HG02943 (cell line): Measurements from ENCODE around the gene FRMPD1.
"Not testable (repeated sequence)": the region's sequence is repeated elsewhere in the genome, so short reads cannot be mapped to it uniquely, and the experiment has no call there.

Experiments
- ATAC-seq: cut with Tn5 transposase; IDR thresholded peaks from one replicate; pipeline ENCODE4 v1.9.1; 2021; ENCODE audit warnings: mild to moderate bottlenecking, low read depth, moderate library complexity; ENCODE audit not compliant: unreplicated experiment

Gene FRMPD1

DNA sequence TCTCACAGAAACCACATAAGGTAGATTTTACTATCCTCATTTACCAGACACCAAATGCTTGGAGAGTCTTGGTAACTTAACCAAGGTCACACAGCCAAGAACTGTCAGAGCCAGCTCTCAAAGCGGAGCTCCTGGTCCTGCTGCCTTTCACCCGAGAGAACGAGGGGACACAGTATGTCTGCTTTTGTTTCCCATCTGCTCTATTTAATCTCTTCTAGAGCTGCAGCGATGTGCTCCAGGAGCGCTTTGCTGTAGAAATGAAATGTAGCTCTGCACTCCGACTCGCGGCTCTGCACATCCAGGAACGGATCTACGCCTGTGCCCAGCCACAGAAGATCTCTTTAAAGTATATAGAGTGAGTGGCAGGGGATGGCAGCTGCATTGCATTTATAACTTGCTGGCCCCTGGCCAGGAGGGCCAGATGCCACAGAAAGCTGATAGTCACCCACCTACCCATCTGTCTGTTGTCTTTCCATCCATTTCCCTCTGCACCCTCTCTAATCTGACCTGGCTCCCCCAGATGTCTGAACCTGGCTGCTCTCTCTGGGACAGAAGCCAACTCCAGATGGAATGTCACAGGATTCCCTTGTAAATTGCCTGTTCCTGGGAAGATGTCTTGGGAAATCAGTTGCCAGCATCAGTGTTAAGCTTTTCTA lies 81.5 kb downstream of the FRMPD1 start:
- no peak for ATAC-seq

- no peak for ATAC-seq
These were observed 82.2 kb downstream of the FRMPD1 start for GRCh38 chr9:37732952-37733351.

DNA sequence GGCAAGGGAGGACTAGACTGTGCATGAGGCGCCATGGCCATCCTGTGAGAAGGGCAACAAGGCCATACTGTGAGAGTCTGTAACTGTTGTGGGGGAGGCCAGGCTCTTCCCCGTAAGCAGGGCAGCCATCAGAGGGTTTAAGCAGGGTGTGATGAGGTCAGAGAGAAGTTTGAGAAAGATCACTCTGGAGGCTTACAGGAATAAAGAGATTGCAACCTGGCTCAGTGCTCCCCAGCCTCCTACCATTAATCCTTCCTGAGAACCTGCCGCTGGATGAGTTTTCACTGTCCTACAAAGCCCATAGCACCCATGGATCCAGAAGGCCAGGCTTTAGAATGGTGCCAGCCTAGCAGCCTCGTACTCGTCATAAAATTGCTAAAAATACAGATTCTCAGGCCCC lies 88.5 kb downstream of the FRMPD1 start:
- no peak for ATAC-seq

- no peak for ATAC-seq
These were observed 89.4 kb downstream of the FRMPD1 start for GRCh38 chr9:37740128-37740527.

- no peak for ATAC-seq
These were observed 90.0 kb downstream of the FRMPD1 start for GRCh38 chr9:37740631-37741328.

- no peak for ATAC-seq
These were observed 95.2 kb downstream of the FRMPD1 start for GRCh38 chr9:37745970-37746369.

- ATAC-seq: no peak
These were observed 95.9 kb downstream of the FRMPD1 start for GRCh38 chr9:37746448-37747270.

- no peak for ATAC-seq
These were observed 96.6 kb downstream of the FRMPD1 start for GRCh38 chr9:37747271-37747753.

DNA sequence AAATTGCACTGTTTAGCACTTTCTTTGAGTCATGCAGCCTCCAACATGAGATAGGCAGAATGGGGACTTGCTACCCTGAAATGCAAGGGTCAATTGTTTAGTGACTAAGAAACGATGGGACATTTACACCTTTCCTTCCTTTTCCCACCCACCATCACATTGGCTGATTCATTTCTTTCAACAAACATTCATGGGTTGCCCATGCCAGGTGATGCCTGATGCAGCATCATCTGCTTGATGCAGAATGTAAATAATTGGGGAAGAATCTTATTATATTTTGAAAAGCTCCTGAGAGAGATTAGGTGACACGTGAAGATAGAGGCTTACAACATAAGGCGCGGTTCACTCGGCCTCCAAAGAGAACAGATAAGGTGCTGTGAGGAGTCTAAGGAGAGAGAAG lies 98.4 kb downstream of the FRMPD1 start:
- ATAC-seq: no peak

- ATAC-seq: no peak
These were observed 100.4 kb downstream of the FRMPD1 start for GRCh38 chr9:37751186-37751585.

DNA sequence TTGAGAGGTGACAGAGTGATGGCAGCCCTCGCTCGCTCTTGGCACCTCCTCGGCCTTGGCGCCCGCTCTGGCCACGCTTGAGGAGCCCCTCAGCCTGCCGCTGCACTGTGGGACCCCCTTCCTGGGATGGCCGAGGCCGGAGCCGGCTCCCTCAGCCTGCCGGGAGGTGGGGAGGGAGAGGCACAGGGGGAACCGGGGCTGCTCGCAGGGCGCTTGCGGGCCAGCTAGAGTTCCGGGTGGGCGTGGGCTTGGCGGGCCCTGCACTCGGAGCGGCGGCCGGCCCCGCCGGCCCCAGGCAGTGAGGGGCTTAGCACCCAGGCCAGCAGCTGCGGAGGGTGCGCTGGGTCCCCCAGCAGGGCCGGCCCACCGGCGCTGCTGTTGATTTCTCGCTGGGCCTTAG lies 101.0 kb downstream of the FRMPD1 start:
- not testable (repeated sequence) for ATAC-seq

DNA sequence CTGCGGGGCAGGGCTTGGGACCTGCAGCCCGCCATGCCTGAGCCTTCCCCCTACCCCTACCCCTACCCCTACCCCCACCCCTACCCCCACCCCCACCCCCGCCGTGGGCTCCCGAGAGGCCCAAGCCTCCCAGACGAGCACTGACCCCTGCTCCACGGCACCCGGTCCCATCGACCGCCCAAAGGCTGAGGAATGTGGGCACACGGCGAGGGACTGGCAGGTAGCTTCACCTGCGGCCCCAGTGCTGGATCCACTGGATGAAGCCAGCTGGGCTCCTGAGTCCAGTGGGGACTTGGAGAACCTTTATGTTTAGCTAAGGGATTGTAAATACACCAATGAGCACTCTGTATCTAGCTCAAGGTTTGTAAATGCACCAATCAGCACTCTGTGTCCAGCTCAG lies 101.4 kb downstream of the FRMPD1 start:
- ATAC-seq: not testable (repeated sequence)

- no peak for ATAC-seq
These were observed 102.1 kb downstream of the FRMPD1 start for GRCh38 chr9:37752642-37753488.

- ATAC-seq: peak; percentile 78
These were observed 102.9 kb downstream of the FRMPD1 start, which contains the start of gene TRMT10B for GRCh38 chr9:37753489-37754190. Gene TRMT10B (plus strand): TSS chr9:37753805. CDS start chr9:37761932, 8,127 bp downstream.

GRCh38 chr9:37758747-37759146 lies 108.0 kb downstream of the FRMPD1 start:
- ATAC-seq: no peak

GRCh38 chr9:37760416-37761161 lies 109.8 kb downstream of the FRMPD1 start:
- no peak for ATAC-seq

- no peak for ATAC-seq
These were observed 110.8 kb downstream of the FRMPD1 start for GRCh38 chr9:37761511-37761910.

DNA sequence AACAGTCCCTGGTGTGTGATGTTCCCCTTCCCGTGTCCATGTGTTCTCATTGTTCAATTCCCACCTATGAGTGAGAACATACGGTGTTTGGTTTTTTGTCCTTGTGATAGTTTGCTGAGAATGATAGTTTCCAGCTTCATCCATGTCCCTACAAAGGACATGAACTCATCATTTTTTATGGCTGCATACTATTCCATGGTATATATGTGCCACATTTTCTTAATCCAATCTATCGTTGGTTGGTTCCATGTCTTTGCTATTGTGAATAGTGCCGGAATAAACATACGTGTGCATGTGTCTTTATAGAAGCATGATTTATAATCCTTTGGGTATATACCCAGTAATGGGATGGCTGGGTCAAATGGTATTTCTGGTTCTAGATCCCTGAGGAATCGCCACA lies 114.5 kb downstream of the FRMPD1 start:
- not testable (repeated sequence) for ATAC-seq

DNA sequence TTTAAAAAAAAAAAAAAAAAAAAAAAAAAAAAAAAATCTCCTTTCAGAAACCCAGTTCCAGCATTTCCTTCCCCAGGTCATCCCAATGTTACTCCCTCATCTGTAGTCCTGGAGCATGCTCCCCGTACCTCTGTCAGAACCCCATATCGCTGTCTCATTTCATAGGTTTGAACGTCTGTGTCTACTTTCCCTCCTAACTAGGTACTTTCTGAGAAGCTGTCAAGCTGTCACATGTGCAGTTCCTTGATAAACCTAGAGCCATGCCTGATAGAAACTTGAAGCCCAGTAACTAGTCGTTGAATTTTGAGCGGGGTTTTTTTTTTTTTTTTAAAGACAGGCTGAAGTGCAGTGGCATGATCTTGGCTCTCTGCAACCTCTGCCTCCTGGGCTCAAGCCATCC lies 118.6 kb downstream of the FRMPD1 start:
- ATAC-seq: no peak
